Lung (tissue), 12 donors: ENCODE data around the gene HAS3. TPM values are rescaled to one million over a fixed set of nuclear protein-coding genes. Genes with fewer than 3 reads are reported as not detected.

Experiments used
- ATAC-seq: fragments of 200-7000 bp; cut with Tn5 transposase; one replicate; pipeline ENCODE4 v1.9.1; 2020; ENCODE audit warnings: moderate number of reproducible peaks; ENCODE audit not compliant: insufficient read depth, low FRiP score
- DNase-seq, 3 donors: peaks; one replicate each; pipeline ENCODE4 v3.0.0-alpha.2; 2013 to 2017
- H3K27ac ChIP-seq, 2 donors: one replicate each; pipeline ENCODE4 v1.5.1; 2013; ENCODE audit warnings: mild to moderate bottlenecking in 2 of 2, moderate library complexity in 2 of 2, control low read depth in 1 of 2, inconsistent platforms in 1 of 2, low read depth in 1 of 2, low read length in 1 of 2
- H3K27me3 ChIP-seq, 3 donors: one replicate each; pipeline ENCODE4 v1.5.1; 2013; ENCODE audit warnings: low read length in 2 of 3; ENCODE audit not compliant: control insufficient read depth in 3 of 3, insufficient read depth in 3 of 3
- H3K36me3 ChIP-seq, 4 donors: one replicate each; pipeline ENCODE4 v1.5.1; 2013; ENCODE audit warnings: low read length in 4 of 4, mild to moderate bottlenecking in 1 of 4, moderate library complexity in 1 of 4; ENCODE audit not compliant: control insufficient read depth in 4 of 4, insufficient read depth in 4 of 4
- H3K4me1 ChIP-seq, 5 donors: one replicate each; pipeline ENCODE4 v1.5.1; 2013; ENCODE audit warnings: low read length in 5 of 5, mild to moderate bottlenecking in 2 of 5, moderate library complexity in 1 of 5; ENCODE audit not compliant: control insufficient read depth in 5 of 5, insufficient read depth in 5 of 5
- H3K4me3 ChIP-seq: one replicate; pipeline ENCODE4 v1.5.1; 2013; ENCODE audit warnings: mild to moderate bottlenecking, control low read depth, moderate library complexity
- H3K9ac ChIP-seq, 2 donors: one replicate each; pipeline ENCODE4 v1.5.1; 2013; ENCODE audit warnings: low read length in 2 of 2, control low read depth in 1 of 2; ENCODE audit not compliant: insufficient read depth in 1 of 2
- H3K9me3 ChIP-seq, 4 donors: one replicate each; pipeline ENCODE4 v1.5.1; 2013; ENCODE audit warnings: low read length in 3 of 4, mild to moderate bottlenecking in 1 of 4, moderate library complexity in 1 of 4; ENCODE audit not compliant: control insufficient read depth in 4 of 4, insufficient read depth in 3 of 4
- CTCF ChIP-seq: IDR thresholded peaks from 2 replicates; pipeline ENCODE4 v1.5.1; 2012; ENCODE audit warnings: mild to moderate bottlenecking; ENCODE audit errors: control extremely low read depth, extremely low read depth
- WGBS, 2 donors: extraction: QIAGEN DNeasy Blood & Tissue Kit; methylation state at CpG; one replicate each; pipeline ENCODE4 v1.1.7; 2013; 5-methylcytosine and 5-hydroxymethylcytosine counted together
- polyA plus RNA-seq, 2 donors: library from polyadenylated mRNA; stranded (reverse); fragments of 200-250 nt; gene quantifications; one replicate each; pipeline ENCODE4 v1.2.1, GENCODE V29; 2013
- total RNA-seq, 2 donors: library from RNA; depleted of rRNA in 1 of 2; stranded (reverse); fragments of >200 nt in 1 of 2; gene quantifications; one replicate each; pipeline ENCODE4 v1.2.1, GENCODE V29; 2014 to 2021
- donor health status: control.
- donor health status: control.
- donor health status: Bipolar disorder and iron deficiency.
- donor health status: healthy.
- donor health status: DM: yes; HTN: yes; CAD: no.

HAS3 gene
- total and polyA plus RNA-seq, 4 donors = 5.1 to 37.5 (median 19.0) TPM

- DNase-seq (peak in 1 of 3 donors; percentile 56), ATAC-seq (peak; percentile 42)
- no peak for TF ChIP-seq CTCF
- H3K27ac ChIP-seq = peak overlapping the region in 1 of 2 donors; percentile 58
- H3K4me1 ChIP-seq = peaks cover 0 to 24% (median 12%) of the 10 kb centered on the region in 5 donors
- H3K36me3 ChIP-seq = peaks cover 0 to 4% (median 0%) of the 10 kb centered on the region in 4 donors
- no peak overlapping the region for H3K9ac ChIP-seq
- 17 to 33% methylated on average over 3 of the region's 3 CpGs for WGBS, 2 donors
- H3K9me3 ChIP-seq = peaks cover 0 to 2% (median 0%) of the 10 kb centered on the region in 4 donors
- H3K4me3 ChIP-seq = no peak overlapping the region
- no peaks in the 10 kb centered on the region for H3K27me3 ChIP-seq
Observed at GRCh38 chr16:69087161-69087581, 18.3 kb upstream of the HAS3 start.

- no peak for DNase-seq
- WGBS, 2 donors = 64 to 69% methylated on average over 4 of the region's 4 CpGs
- ATAC-seq = no peak
Observed at GRCh38 chr16:69088684-69089083, 16.8 kb upstream of the HAS3 start.

GRCh38 chr16:69089091-69089910 lies 16.2 kb upstream of the HAS3 start:
- TF ChIP-seq CTCF = no peak
- Histone ChIP-seq H3K4me1 (peaks cover 0 to 19% (median 10%) of the 10 kb centered on the region in 5 donors), H3K9me3 (no peaks in the 10 kb centered on the region), H3K4me3 (no peak overlapping the region), H3K9ac (no peak overlapping the region), H3K36me3 (peaks cover 0 to 2% (median 0%) of the 10 kb centered on the region in 4 donors), H3K27ac (peak overlapping the region in 1 of 2 donors; percentile 73), H3K27me3 (no peaks in the 10 kb centered on the region)
- 31 to 33% methylated on average over 16 of the region's 16 CpGs for WGBS, 2 donors
- ATAC-seq (no peak), DNase-seq (peak in 1 of 3 donors; percentile 63)

More at GRCh38 chr16:69088684-69089083, 16.8 kb upstream of the HAS3 start:
- no peaks in the 10 kb centered on the region for H3K9me3 ChIP-seq
- TF ChIP-seq CTCF = no peak
- H3K4me3 ChIP-seq = no peak overlapping the region
- no peaks in the 10 kb centered on the region for H3K27me3 ChIP-seq
- peaks cover 0 to 24% (median 12%) of the 10 kb centered on the region in 5 donors for H3K4me1 ChIP-seq
- H3K9ac ChIP-seq = no peak overlapping the region
- peaks cover 0 to 2% (median 0%) of the 10 kb centered on the region in 4 donors for H3K36me3 ChIP-seq
- peak overlapping the region in 1 of 2 donors; percentile 73 for H3K27ac ChIP-seq
